Measurements from ENCODE around the gene UGDH. TPM values are rescaled to one million over a fixed set of nuclear protein-coding genes. Genes with fewer than 3 reads are reported as not detected.
"Not testable (repeated sequence)": the region's sequence is repeated elsewhere in the genome, so short reads cannot be mapped to it uniquely, and the experiment has no call there.

UGDH gene
- total and polyA plus RNA-seq, 2 of the 13 experiments (the other 11 are each of a cell fraction or from before 2014, with no cell fraction given), result 99.0 to 384 TPM

GRCh38 chr4:39532237-39532636, 5.0 kb upstream of the UGDH start:
- Histone ChIP-seq H3K4me1 (ENCODE audit: insufficient read depth, low read length) (peaks cover 16% of the 10 kb centered on the region), H3K79me2 (ENCODE audit: insufficient read depth, low read length) (peaks cover 25% of the 10 kb centered on the region), H3K9me3 (ENCODE audit: low read length) (peaks cover 26% of the 10 kb centered on the region)
- H3K27ac ChIP-seq (ENCODE audit: extremely low read length, insufficient read depth, low read length); H4K20me1 ChIP-seq (ENCODE audit: insufficient read depth, low read length); H3K9ac ChIP-seq (ENCODE audit: insufficient read depth, low read depth, low read length); H2AFZ ChIP-seq (ENCODE audit: low read length); FAIRE-seq; DNase-seq (ENCODE audit: low spot score); H3K4me3 ChIP-seq (replicated peaks in 1 of 3; ENCODE audit: insufficient read depth in 1 of 3, low read depth in 2 of 3, low read length in 3 of 3); H3K4me2 ChIP-seq (ENCODE audit: low read depth, low read length); ATAC-seq; intact Hi-C loops (cut with micrococcal nuclease; ENCODE audit: unreplicated experiment); H3K27me3 ChIP-seq (ENCODE audit: control insufficient read depth in 1 of 2, insufficient read depth in 2 of 2, low read length in 2 of 2); in situ Hi-C loops (cut with HindIII; ENCODE audit: extremely low pct_ligation_motif_present, low pct_unique_long_range_greater_than_20kb); POLR2A ChIA-PET; BruUV-seq (replicated peaks); H3K36me3 ChIP-seq (replicated peaks in 1 of 2; ENCODE audit: control insufficient read depth in 1 of 2, insufficient read depth in 2 of 2, low read length in 2 of 2); CTCF ChIA-PET (ENCODE audit: low intra/inter-chr PET ratio, low total read pairs): not testable (repeated sequence)
- WGBS (ENCODE audit: low lambda C conversion rate), result 98% methylated on average over 3 of the region's 3 CpGs
- TF ChIP-seq ZNF431 (CRISPR knock-in tag; IDR thresholded peaks at IDR 0.05; ENCODE audit: borderline replicate concordance, low read depth), result peak; percentile 85; the same call in 1 of the 2 replicates

GRCh38 chr4:39530682-39531081, 3.4 kb upstream of the UGDH start:
- ATAC-seq (no peak), DNase-seq (ENCODE audit: low spot score) (no peak), FAIRE-seq (no peak)
- no peak overlapping the region for H3K27ac ChIP-seq (ENCODE audit: extremely low read length, insufficient read depth, low read length)
- in situ Hi-C loops (cut with HindIII; ENCODE audit: extremely low pct_ligation_motif_present, low pct_unique_long_range_greater_than_20kb), result no loop called here
- no peak overlapping the region for H2AFZ ChIP-seq (ENCODE audit: low read length)
- peaks cover 0 to 4% of the 10 kb centered on the region in 2 experiments; a peak in 1 of 5 replicates for H3K27me3 ChIP-seq (ENCODE audit: control insufficient read depth in 1 of 2, insufficient read depth in 2 of 2, low read length in 2 of 2)
- no peak overlapping the region for H3K9ac ChIP-seq (ENCODE audit: insufficient read depth, low read depth, low read length)
- intact Hi-C loops (cut with micrococcal nuclease; ENCODE audit: unreplicated experiment), result no loop called here
- H3K9me3 ChIP-seq (ENCODE audit: low read length), result peaks cover 26% of the 10 kb centered on the region
- WGBS (ENCODE audit: low lambda C conversion rate), result 79% methylated on average over 3 of the region's 3 CpGs
- POLR2A ChIA-PET, result interaction anchor here (1.6 kb wide), 1 partner anchor 27 kb away, joined by 4 read pairs; no protein-coding TSS in a partner anchor
- peaks cover 41% of the 10 kb centered on the region for H3K79me2 ChIP-seq (ENCODE audit: insufficient read depth, low read length)
- peaks cover 16% of the 10 kb centered on the region for H3K4me1 ChIP-seq (ENCODE audit: insufficient read depth, low read length)
- H3K36me3 ChIP-seq (replicated peaks in 1 of 2; ENCODE audit: control insufficient read depth in 1 of 2, insufficient read depth in 2 of 2, low read length in 2 of 2), result peaks cover 1 to 6% of the 10 kb centered on the region in 2 experiments; a peak in 2 of 5 replicates
- BruUV-seq (replicated peaks), result no TSS peak
- no peak overlapping the region for H3K4me3 ChIP-seq (replicated peaks in 1 of 3; ENCODE audit: insufficient read depth in 1 of 3, low read depth in 2 of 3, low read length in 3 of 3)
- CTCF ChIA-PET (ENCODE audit: low intra/inter-chr PET ratio, low total read pairs), result no interaction called here
- peaks cover 7% of the 10 kb centered on the region; the same call in 1 of the 2 replicates for H4K20me1 ChIP-seq (ENCODE audit: insufficient read depth, low read length)
- TF ChIP-seq HES4 (CRISPR knock-in tag; IDR thresholded peaks at IDR 0.05; ENCODE audit: borderline replicate concordance), result no peak
- TF ChIP-seq ARID4A (CRISPR knock-in tag; IDR thresholded peaks at IDR 0.05; ENCODE audit: borderline replicate concordance), result no peak
- TF ChIP-seq ZZZ3 (CRISPR knock-in tag; IDR thresholded peaks at IDR 0.05; ENCODE audit: borderline replicate concordance), result no peak
- TF ChIP-seq ZNF784 (CRISPR knock-in tag; IDR thresholded peaks at IDR 0.05; ENCODE audit: borderline replicate concordance), result no peak
- no peak overlapping the region for H3K4me2 ChIP-seq (ENCODE audit: low read depth, low read length)
